H1 (cell line): ENCODE measurements around the gene FADD. TPM values are rescaled to one million over a fixed set of nuclear protein-coding genes. Genes with fewer than 3 reads are reported as not detected.

ENCODE experiments used
- CTCF ChIA-PET: fragments of 300-600 bp; sonication (Branson Sonifier 250); formaldehyde crosslinking; loops from one replicate; lab custom pipeline; 2021; ENCODE audit not compliant: partially characterized antibody; lab: Charles Lee
- POLR2A ChIA-PET: fragments of 300-600 bp; sonication (Branson Sonifier 250); formaldehyde crosslinking; loops from one replicate; lab custom pipeline; 2021; ENCODE audit warnings: inconsistent platforms; ENCODE audit not compliant: partially characterized antibody; lab: Charles Lee
- DNase-seq, 2 experiments: peaks; one replicate each; pipeline versions ENCODE4 v3.0.0 to v3.0.0-alpha.2; 2010 to 2022; ENCODE audit warnings: low spot score in 2 of 2, low read depth in 1 of 2, mixed read lengths in 1 of 2
- FAIRE-seq: peaks from 2 replicates; lab custom pipeline; 2011; peaks lifted over from hg19 to GRCh38; lab: Jason Lieb, UNC
- H2AFZ ChIP-seq: 2 replicates; pipeline ENCODE4 v1.8.1; 2012; ENCODE audit warnings: low read length, inconsistent platforms
- H2AK5ac ChIP-seq: 2 replicates; pipeline ENCODE4 v1.6.1; 2013; ENCODE audit warnings: low read depth, low read length
- H2BK120ac ChIP-seq: replicated peaks from 2 replicates; pipeline ENCODE3; 2013; ENCODE audit warnings: low read depth, low read length, inconsistent platforms
- H2BK12ac ChIP-seq: 2 replicates; pipeline ENCODE4 v1.6.1; 2013; ENCODE audit warnings: low read depth, low read length
- H2BK15ac ChIP-seq: 2 replicates; pipeline ENCODE4 v1.6.1; 2013; ENCODE audit warnings: low read length
- H2BK20ac ChIP-seq: 2 replicates; pipeline ENCODE4 v1.6.1; 2013; ENCODE audit warnings: low read length
- H2BK5ac ChIP-seq: 2 replicates; pipeline ENCODE4 v1.6.1; 2013; ENCODE audit warnings: low read depth, low read length
- H3K14ac ChIP-seq: 2 replicates; pipeline ENCODE4 v1.6.1; 2013; ENCODE audit warnings: inconsistent platforms; ENCODE audit not compliant: insufficient read length
- H3K18ac ChIP-seq: 2 replicates; pipeline ENCODE4 v1.6.1; 2013; ENCODE audit warnings: low read length; ENCODE audit errors: extremely low read depth
- H3K23ac ChIP-seq: 2 replicates; pipeline ENCODE4 v1.6.1; 2013; ENCODE audit warnings: inconsistent platforms; ENCODE audit not compliant: insufficient read length
- H3K23me2 ChIP-seq: 2 replicates; pipeline ENCODE4 v1.6.1; 2013; ENCODE audit warnings: low read depth, low read length
- H3K27ac ChIP-seq: 2 replicates; pipeline ENCODE4 v1.6.1; 2011; ENCODE audit warnings: low read depth, low read length, inconsistent platforms
- H3K27me3 ChIP-seq, 4 experiments: replicated peaks in 1 of 4; 1 replicate in 1 of 4; 2 replicates in 3 of 4; pipeline versions ENCODE4 v1.6.1 to v1.8.1; 2011 to 2013; ENCODE audit warnings: low read length in 3 of 4, mild to moderate bottlenecking in 3 of 4, inconsistent platforms in 2 of 4, mixed read lengths in 2 of 4, moderate library complexity in 1 of 4; ENCODE audit not compliant: control insufficient read depth in 3 of 4, insufficient read depth in 3 of 4; ENCODE audit errors: extremely low read depth in 1 of 4
- H3K36me3 ChIP-seq, 4 experiments: 2 replicates each; pipeline versions ENCODE4 v1.6.1 to v1.8.1; 2011 to 2013; ENCODE audit warnings: mild to moderate bottlenecking in 4 of 4, low read length in 3 of 4, moderate library complexity in 2 of 4, control low read depth in 1 of 4, inconsistent platforms in 1 of 4; ENCODE audit not compliant: insufficient read depth in 4 of 4, control insufficient read depth in 2 of 4
- H3K4ac ChIP-seq: replicated peaks from 2 replicates; pipeline ENCODE3; 2013; ENCODE audit warnings: low read length, low read depth, mixed read lengths, inconsistent platforms; ENCODE audit not compliant: insufficient read length
- H3K4me1 ChIP-seq, 4 experiments: replicated peaks in 1 of 4; 1 replicate in 1 of 4; 2 replicates in 3 of 4; pipeline versions ENCODE4 v1.6.1 to v1.8.1; 2011 to 2013; ENCODE audit warnings: low read length in 3 of 4, inconsistent platforms in 2 of 4, mixed read lengths in 1 of 4; ENCODE audit not compliant: insufficient read depth in 4 of 4, control insufficient read depth in 3 of 4
- H3K4me2 ChIP-seq, 2 experiments: 2 replicates each; pipeline versions ENCODE4 v1.6.1 to v1.8.1; 2011 to 2013; ENCODE audit warnings: low read depth in 2 of 2, low read length in 2 of 2, control low read depth in 1 of 2, inconsistent platforms in 1 of 2, mild to moderate bottlenecking in 1 of 2; ENCODE audit not compliant: insufficient read depth in 1 of 2
- H3K4me3 ChIP-seq, 4 experiments: fragments of 200-600, 300-600 bp in 1 of 4; sonication (generic), shearing (Covaris generic), sonication (Bioruptor Twin) in 1 of 4; 2 replicates each; pipeline versions ENCODE4 v1.5.1 to v1.8.1; 2011 to 2016; ENCODE audit warnings: low read length in 4 of 4, low read depth in 3 of 4, control low read depth in 2 of 4, inconsistent platforms in 2 of 4, mild to moderate bottlenecking in 2 of 4, mixed read lengths in 1 of 4, moderate library complexity in 1 of 4; ENCODE audit not compliant: insufficient read depth in 2 of 4; ENCODE audit errors: extremely low read depth in 1 of 4
- H3K56ac ChIP-seq: replicated peaks from 2 replicates; pipeline ENCODE3; 2013; ENCODE audit warnings: low read depth, mild to moderate bottlenecking, mixed read lengths, low read length, inconsistent platforms; ENCODE audit not compliant: insufficient read length
- H3K79me1 ChIP-seq: 2 replicates; pipeline ENCODE4 v1.6.1; 2013; ENCODE audit warnings: low read depth, low read length, control low read depth
- H3K79me2 ChIP-seq, 2 experiments: 2 replicates each; pipeline versions ENCODE4 v1.6.1 to v1.8.1; 2012 to 2013; ENCODE audit warnings: low read length in 2 of 2, mild to moderate bottlenecking in 2 of 2, inconsistent platforms in 1 of 2; ENCODE audit not compliant: insufficient read depth in 2 of 2, control insufficient read depth in 1 of 2
- H3K9ac ChIP-seq, 4 experiments: replicated peaks in 1 of 4; 1 replicate in 1 of 4; 2 replicates in 3 of 4; pipeline versions ENCODE4 v1.6.1 to v1.8.1; 2011 to 2013; ENCODE audit warnings: low read depth in 3 of 4, low read length in 3 of 4, control low read depth in 2 of 4, mild to moderate bottlenecking in 2 of 4, moderate library complexity in 2 of 4, inconsistent platforms in 1 of 4; ENCODE audit errors: extremely low read depth in 1 of 4
- H3K9me3 ChIP-seq, 2 experiments: 2 replicates each; pipeline versions ENCODE4 v1.6.1 to v1.8.1; 2012 to 2013; ENCODE audit warnings: mild to moderate bottlenecking in 2 of 2, moderate library complexity in 2 of 2, control low read depth in 1 of 2, inconsistent platforms in 1 of 2, low read depth in 1 of 2, low read length in 1 of 2, mixed read lengths in 1 of 2; ENCODE audit not compliant: insufficient read depth in 2 of 2
- H4K20me1 ChIP-seq, 2 experiments: replicated peaks in 1 of 2; 2 replicates each; pipeline versions ENCODE3 to v1.8.1; 2011 to 2013; ENCODE audit warnings: inconsistent platforms in 2 of 2, low read length in 2 of 2, mild to moderate bottlenecking in 1 of 2; ENCODE audit not compliant: insufficient read depth in 2 of 2, control insufficient read depth in 1 of 2
- H4K5ac ChIP-seq: 2 replicates; pipeline ENCODE4 v1.6.1; 2013; ENCODE audit warnings: low read length, low read depth, mixed read lengths, inconsistent platforms; ENCODE audit not compliant: insufficient read length
- H4K8ac ChIP-seq: 2 replicates; pipeline ENCODE4 v1.8.0; 2013; ENCODE audit warnings: mild to moderate bottlenecking, moderate library complexity, low read length, inconsistent platforms; ENCODE audit not compliant: insufficient read depth; ENCODE audit errors: extremely low read depth
- H4K91ac ChIP-seq: replicated peaks from 2 replicates; pipeline ENCODE3; 2013; ENCODE audit warnings: low read length, mixed read lengths, inconsistent platforms; ENCODE audit not compliant: insufficient read length
- CHD1 ChIP-seq: IDR thresholded peaks from 2 replicates; pipeline ENCODE4 v1.6.1; 2012; ENCODE audit warnings: low read depth, low read length, improper control_type of control experiment
- CHD2 ChIP-seq: IDR thresholded peaks from 2 replicates; pipeline ENCODE4 v1.6.1; 2012; ENCODE audit warnings: low read length, improper control_type of control experiment
- FOSL1 ChIP-seq: IDR thresholded peaks from 2 replicates; pipeline ENCODE4 v1.6.1; 2011; ENCODE audit warnings: mild to moderate bottlenecking, low read depth, low read length, moderate library complexity; ENCODE audit not compliant: insufficient read depth
- GTF2F1 ChIP-seq: IDR thresholded peaks from 2 replicates; pipeline ENCODE4 v1.6.1; 2012; ENCODE audit warnings: low read depth, low read length, improper control_type of control experiment, borderline replicate concordance
- KDM1A ChIP-seq: fragments of 200-600, 300-600 bp; sonication (generic); IDR thresholded peaks from 2 replicates; pipeline ENCODE4 v1.7.1; 2016; ENCODE audit warnings: mild to moderate bottlenecking, low read length, borderline replicate concordance
- NANOG ChIP-seq: IDR thresholded peaks from 2 replicates; pipeline ENCODE4 v1.6.1; 2011; ENCODE audit warnings: low read length, low read depth, mild to moderate bottlenecking, inconsistent platforms; ENCODE audit not compliant: insufficient read depth, poor library complexity, severe bottlenecking
- NRF1 ChIP-seq: IDR thresholded peaks from 2 replicates; pipeline ENCODE4 v1.6.1; 2011; ENCODE audit warnings: mild to moderate bottlenecking, low read depth, low read length, improper control_type of control experiment
- PHF8 ChIP-seq: fragments of 200-600 bp; sonication (generic); conservative IDR thresholded peaks from 2 replicates; pipeline ENCODE4 v1.7.1; 2012; ENCODE audit warnings: low read depth, mild to moderate bottlenecking, inconsistent platforms, low read length, moderate library complexity
- POLR2A ChIP-seq, 2 experiments: IDR thresholded peaks; 1 replicate in 1 of 2; 2 replicates in 1 of 2; pipeline ENCODE4 v1.6.1; 2011; ENCODE audit warnings: low read depth in 2 of 2, low read length in 2 of 2, mild to moderate bottlenecking in 2 of 2; ENCODE audit errors: control extremely low read depth in 1 of 2
- RAD21 ChIP-seq, 2 experiments: IDR thresholded peaks in 1 of 2; conservative IDR thresholded peaks in 1 of 2; 2 replicates each; pipeline ENCODE4 v1.6.1; 2011; ENCODE audit warnings: low read depth in 2 of 2, low read length in 2 of 2, improper control_type of control experiment in 1 of 2, inconsistent platforms in 1 of 2, mild to moderate bottlenecking in 1 of 2, moderate library complexity in 1 of 2
- RXRA ChIP-seq: IDR thresholded peaks from 2 replicates; pipeline ENCODE4 v1.6.1; 2011; ENCODE audit warnings: low read depth, mild to moderate bottlenecking, low read length, moderate library complexity; ENCODE audit not compliant: insufficient read depth
- TAF1 ChIP-seq: IDR thresholded peaks from 2 replicates; pipeline ENCODE4 v1.6.1; 2011; ENCODE audit warnings: mild to moderate bottlenecking, low read depth, low read length
- YY1 ChIP-seq: IDR thresholded peaks from 2 replicates; pipeline ENCODE4 v1.6.1; 2011; ENCODE audit warnings: low read depth, mild to moderate bottlenecking, low read length
- WGBS, 2 experiments: shearing (Covaris generic) in 1 of 2; methylation state at CpG; one replicate each; pipeline versions ENCODE4 v1.1.6 to v1.1.7; 2013 to 2015; ENCODE audit warnings: low lambda C conversion rate in 2 of 2, mixed read lengths in 2 of 2, inconsistent platforms in 1 of 2, low coverage in 1 of 2, missing lambda C conversion rate in 1 of 2; ENCODE audit not compliant: insufficient replicate concordance in 2 of 2, insufficient coverage in 1 of 2, insufficient read length in 1 of 2; ENCODE audit errors: extremely low coverage in 1 of 2, missing lambda C conversion rate in 1 of 2; 5-methylcytosine and 5-hydroxymethylcytosine counted together
- polyA plus RNA-seq, 7 experiments: library from polyadenylated mRNA; depleted of rRNA in 3 of 7; stranded (reverse) in 5 of 7; unstranded in 2 of 7; fragments of >200 nt in 5 of 7; fragments of 200-250 nt in 2 of 7; gene quantifications; 1 replicate in 5 of 7; 2 replicates in 1 of 7; 4 replicates in 1 of 7; pipeline versions ENCODE4 v1.2.1 to v1.2.3, GENCODE V29; 2011 to 2013; ENCODE audit warnings: missing spikeins in 2 of 7, mixed read lengths in 2 of 7
- total RNA-seq: library from RNA; stranded (reverse); fragmentation: NEBNext Ultra II Directional; extraction: Animal tissue kit (Norgen Biotek cat#: 25700); gene quantifications from 2 replicates; pipeline ENCODE4 v1.2.1, GENCODE V29; 2021

The FADD gene
- total and polyA plus RNA-seq, 2 of the 8 experiments (the other 6 are each of a cell fraction or from before 2014, with no cell fraction given): 29.0 to 43.9 TPM

DNA sequence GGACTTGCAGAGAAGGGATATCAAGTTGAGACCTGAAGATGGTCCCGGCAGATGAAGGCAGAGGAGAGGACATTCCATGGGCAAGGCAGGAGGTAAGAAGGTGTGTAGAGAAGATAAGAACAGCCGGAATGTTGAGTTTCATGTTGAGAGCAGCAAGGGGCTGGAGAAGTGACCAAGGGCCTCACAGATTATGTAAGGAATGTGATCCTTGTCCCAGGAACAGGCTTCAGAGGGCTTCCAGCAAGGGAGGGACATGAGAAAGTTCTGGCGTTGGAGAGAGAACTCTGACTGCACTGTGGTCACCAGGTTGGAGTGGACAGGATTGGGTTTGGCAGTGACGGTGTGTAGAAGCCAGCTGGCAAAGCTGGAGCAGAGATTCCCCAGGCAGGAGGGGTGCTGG lies 39.8 kb downstream of the FADD start:
- Histone ChIP-seq H3K4me3 (no peak overlapping the region), H3K79me2 (no peaks in the 10 kb centered on the region), H2AFZ (no peak overlapping the region), H3K56ac (no peak overlapping the region), H4K20me1 (no peaks in the 10 kb centered on the region), H4K8ac (no peak overlapping the region), H2AK5ac (no peak overlapping the region; the same call in 1 of the 2 replicates), H4K91ac (no peak overlapping the region), H2BK120ac (no peak overlapping the region), H2BK12ac (no peak overlapping the region), H3K4ac (no peak overlapping the region), H3K36me3 (no peaks in the 10 kb centered on the region), H4K5ac (no peak overlapping the region), H3K27me3 (no peaks in the 10 kb centered on the region; a peak in 1 of 7 replicates), H3K79me1 (no peaks in the 10 kb centered on the region), H3K18ac (no peak overlapping the region), H3K27ac (no peak overlapping the region), H3K14ac (no peak overlapping the region), H3K9ac (no peak overlapping the region), H3K23ac (no peak overlapping the region), H2BK5ac (no peak overlapping the region), H3K4me2 (no peak overlapping the region), H3K4me1 (0 out of 7 replicates have a peak, but pooled peaks cover 0 to 5% (median 0%) of the 10 kb centered on the region in 4 experiments), H2BK20ac (no peak overlapping the region), H2BK15ac (no peak overlapping the region), H3K9me3 (no peaks in the 10 kb centered on the region), H3K23me2 (no peaks in the 10 kb centered on the region)
- no peak for DNase-seq
- TF ChIP-seq GTF2F1 (no peak), NANOG (no peak), RXRA (no peak), POLR2A (IDR thresholded peaks at IDR 0.05; ENCODE audit: control extremely low read depth in 1 of 2, low read depth in 2 of 2, low read length in 2 of 2) (no peak), FOSL1 (no peak), CHD1 (no peak), CHD2 (no peak), TAF1 (no peak), KDM1A (no peak), PHF8 (no peak), NRF1 (no peak), RAD21 (IDR thresholded peaks at IDR 0.05 in 1 of 2, conservative IDR thresholded peaks at IDR 0.05 in 1 of 2; ENCODE audit: low read depth in 2 of 2, low read length in 2 of 2) (no peak), YY1 (no peak)
- POLR2A ChIA-PET: interaction anchor here (0.9 kb wide), 1 partner anchor 12 kb away, joined by 3 read pairs; no protein-coding TSS in a partner anchor
- no peak for FAIRE-seq
- WGBS, 2 experiments: 92% methylated on average over 4 of the region's 4 CpGs; no CpG with 5 or more reads in 1 of the 2 experiments
- CTCF ChIA-PET: interaction anchor here (1.7 kb wide), 1 partner anchor 15 kb away, joined by 4 read pairs; no protein-coding TSS in a partner anchor
